ENCODE results near the gene TDRD3.
"Not testable (repeated sequence)": the region's sequence is repeated elsewhere in the genome, so short reads cannot be mapped to it uniquely, and the experiment has no call there.

Gene TDRD3

GRCh38 chr13:60396783-60397703 lies at the start of gene TDRD3:
TDRD3 (plus strand) TSS chr13:60397220; CDS start chr13:60397365, 145 bp downstream.
- peak; percentile 80 to 95 (median 90) for DNase-seq

- no peak for DNase-seq
These were observed 49.3 kb upstream of the TDRD3 start for GRCh38 chr13:60347690-60348089.

- DNase-seq: no peak
These were observed 48.9 kb upstream of the TDRD3 start for GRCh38 chr13:60348097-60348496.

GRCh38 chr13:60351326-60351725 lies 45.7 kb upstream of the TDRD3 start:
- no peak for DNase-seq

GRCh38 chr13:60351855-60352615 lies 45.0 kb upstream of the TDRD3 start:
- DNase-seq: peak; percentile 29 to 43 (median 31)

GRCh38 chr13:60352644-60353043 lies 44.4 kb upstream of the TDRD3 start:
- DNase-seq: no peak

- DNase-seq: no peak
These were observed 42.0 kb upstream of the TDRD3 start for GRCh38 chr13:60355056-60355455.

GRCh38 chr13:60356970-60357369 lies 40.0 kb upstream of the TDRD3 start:
- peak in 1 of 3 donors; percentile 26 for DNase-seq

GRCh38 chr13:60358453-60358852 lies 38.6 kb upstream of the TDRD3 start:
- DNase-seq: no peak

- DNase-seq: no peak
These were observed 33.7 kb upstream of the TDRD3 start for GRCh38 chr13:60363288-60363687.

GRCh38 chr13:60369242-60369641 lies 27.8 kb upstream of the TDRD3 start:
- peak in 1 of 3 donors; percentile 14 for DNase-seq

- peak in 1 of 3 donors; percentile 17 for DNase-seq
These were observed 26.7 kb upstream of the TDRD3 start for GRCh38 chr13:60370343-60370742.

GRCh38 chr13:60372141-60372540 lies 24.9 kb upstream of the TDRD3 start:
- DNase-seq: no peak

GRCh38 chr13:60379282-60379681 lies 17.7 kb upstream of the TDRD3 start:
- not testable (repeated sequence) for DNase-seq

- no peak for DNase-seq
These were observed 17.0 kb upstream of the TDRD3 start for GRCh38 chr13:60379837-60380565.

GRCh38 chr13:60384911-60385310 lies 12.1 kb upstream of the TDRD3 start:
- DNase-seq: no peak

- DNase-seq: no peak
These were observed 10.8 kb upstream of the TDRD3 start for GRCh38 chr13:60386250-60386649.

- no peak for DNase-seq
These were observed 4.9 kb upstream of the TDRD3 start for GRCh38 chr13:60392131-60392530.

- peak; percentile 93 to 95 (median 94) for DNase-seq
These were observed 843 bp upstream of the TDRD3 start for GRCh38 chr13:60395971-60396782.

GRCh38 chr13:60397704-60398378 lies 821 bp downstream of the TDRD3 start:
- peak; percentile 70 to 87 (median 75) for DNase-seq

- DNase-seq: no peak
These were observed 1.4 kb downstream of the TDRD3 start for GRCh38 chr13:60398379-60398891.

Data from suppressor macrophage treated with lipopolysaccharide for 1 hour (primary cell).